ENCODE measurements around the gene S100PBP.

- TF ChIP-seq, protein P1, sequence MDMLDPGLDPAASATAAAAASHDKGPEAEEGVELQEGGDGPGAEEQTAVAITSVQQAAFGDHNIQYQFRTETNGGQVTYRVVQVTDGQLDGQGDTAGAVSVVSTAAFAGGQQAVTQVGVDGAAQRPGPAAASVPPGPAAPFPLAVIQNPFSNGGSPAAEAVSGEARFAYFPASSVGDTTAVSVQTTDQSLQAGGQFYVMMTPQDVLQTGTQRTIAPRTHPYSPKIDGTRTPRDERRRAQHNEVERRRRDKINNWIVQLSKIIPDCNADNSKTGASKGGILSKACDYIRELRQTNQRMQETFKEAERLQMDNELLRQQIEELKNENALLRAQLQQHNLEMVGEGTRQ (IDR thresholded peaks at IDR 0.05; ENCODE audit: low read depth, low read length) = peak; percentile 22; the same call in 1 of the 2 replicates
- peak; percentile 80 for TF ChIP-seq POLR2A (IDR thresholded peaks at IDR 0.05; ENCODE audit: low read depth, low read length)
- peak; percentile 98 for TF ChIP-seq CEBPB (IDR thresholded peaks at IDR 0.05; ENCODE audit: low read depth, low read length)
- TF ChIP-seq, protein P2, sequence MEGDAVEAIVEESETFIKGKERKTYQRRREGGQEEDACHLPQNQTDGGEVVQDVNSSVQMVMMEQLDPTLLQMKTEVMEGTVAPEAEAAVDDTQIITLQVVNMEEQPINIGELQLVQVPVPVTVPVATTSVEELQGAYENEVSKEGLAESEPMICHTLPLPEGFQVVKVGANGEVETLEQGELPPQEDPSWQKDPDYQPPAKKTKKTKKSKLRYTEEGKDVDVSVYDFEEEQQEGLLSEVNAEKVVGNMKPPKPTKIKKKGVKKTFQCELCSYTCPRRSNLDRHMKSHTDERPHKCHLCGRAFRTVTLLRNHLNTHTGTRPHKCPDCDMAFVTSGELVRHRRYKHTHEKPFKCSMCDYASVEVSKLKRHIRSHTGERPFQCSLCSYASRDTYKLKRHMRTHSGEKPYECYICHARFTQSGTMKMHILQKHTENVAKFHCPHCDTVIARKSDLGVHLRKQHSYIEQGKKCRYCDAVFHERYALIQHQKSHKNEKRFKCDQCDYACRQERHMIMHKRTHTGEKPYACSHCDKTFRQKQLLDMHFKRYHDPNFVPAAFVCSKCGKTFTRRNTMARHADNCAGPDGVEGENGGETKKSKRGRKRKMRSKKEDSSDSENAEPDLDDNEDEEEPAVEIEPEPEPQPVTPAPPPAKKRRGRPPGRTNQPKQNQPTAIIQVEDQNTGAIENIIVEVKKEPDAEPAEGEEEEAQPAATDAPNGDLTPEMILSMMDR (conservative IDR thresholded peaks at IDR 0.05; ENCODE audit: low read depth, low read length) = no peak
- TF ChIP-seq RFX5 (IDR thresholded peaks at IDR 0.05; ENCODE audit: low read depth, low read length) = no peak
- TF ChIP-seq ELK1 (IDR thresholded peaks at IDR 0.05; ENCODE audit: borderline replicate concordance, low read depth, low read length) = no peak
- TF ChIP-seq RAD21 (IDR thresholded peaks at IDR 0.05; ENCODE audit: low read length) = no peak
Observed at GRCh38 chr1:32817159-32817814, at the start of gene S100PBP, which contains the start of gene YARS1.
